GM12801 (cell line): ENCODE measurements around the gene SH3D19.

Source experiments
- TF ChIP-seq, protein P1 (sequence below): IDR thresholded peaks from one replicate; pipeline ENCODE4 v1.5.1; 2011; ENCODE audit warnings: control low read depth; ENCODE audit not compliant: insufficient read length; ENCODE audit errors: extremely low read depth

The SH3D19 gene

DNA sequence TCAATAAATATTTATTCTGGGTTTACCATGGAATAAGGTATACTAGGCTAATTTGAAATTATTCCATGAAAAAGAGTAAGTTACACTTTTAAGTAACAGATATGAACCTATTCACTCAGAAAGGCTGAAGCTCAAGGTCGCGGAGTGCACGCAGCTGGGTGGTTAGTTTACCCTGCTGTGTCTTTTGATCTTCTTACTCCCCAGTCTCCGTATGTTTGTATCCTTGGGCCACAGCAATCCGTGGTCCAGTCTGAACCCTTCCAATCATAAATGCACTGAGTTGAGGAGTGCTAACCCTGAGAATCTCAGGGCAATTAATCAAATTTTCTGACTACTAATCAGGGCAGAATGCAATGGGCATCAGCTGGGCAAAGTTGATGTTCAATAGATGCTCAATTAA, 192.1 kb downstream of the SH3D19 start:
- TF ChIP-seq, protein P1, sequence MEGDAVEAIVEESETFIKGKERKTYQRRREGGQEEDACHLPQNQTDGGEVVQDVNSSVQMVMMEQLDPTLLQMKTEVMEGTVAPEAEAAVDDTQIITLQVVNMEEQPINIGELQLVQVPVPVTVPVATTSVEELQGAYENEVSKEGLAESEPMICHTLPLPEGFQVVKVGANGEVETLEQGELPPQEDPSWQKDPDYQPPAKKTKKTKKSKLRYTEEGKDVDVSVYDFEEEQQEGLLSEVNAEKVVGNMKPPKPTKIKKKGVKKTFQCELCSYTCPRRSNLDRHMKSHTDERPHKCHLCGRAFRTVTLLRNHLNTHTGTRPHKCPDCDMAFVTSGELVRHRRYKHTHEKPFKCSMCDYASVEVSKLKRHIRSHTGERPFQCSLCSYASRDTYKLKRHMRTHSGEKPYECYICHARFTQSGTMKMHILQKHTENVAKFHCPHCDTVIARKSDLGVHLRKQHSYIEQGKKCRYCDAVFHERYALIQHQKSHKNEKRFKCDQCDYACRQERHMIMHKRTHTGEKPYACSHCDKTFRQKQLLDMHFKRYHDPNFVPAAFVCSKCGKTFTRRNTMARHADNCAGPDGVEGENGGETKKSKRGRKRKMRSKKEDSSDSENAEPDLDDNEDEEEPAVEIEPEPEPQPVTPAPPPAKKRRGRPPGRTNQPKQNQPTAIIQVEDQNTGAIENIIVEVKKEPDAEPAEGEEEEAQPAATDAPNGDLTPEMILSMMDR = no peak

DNA sequence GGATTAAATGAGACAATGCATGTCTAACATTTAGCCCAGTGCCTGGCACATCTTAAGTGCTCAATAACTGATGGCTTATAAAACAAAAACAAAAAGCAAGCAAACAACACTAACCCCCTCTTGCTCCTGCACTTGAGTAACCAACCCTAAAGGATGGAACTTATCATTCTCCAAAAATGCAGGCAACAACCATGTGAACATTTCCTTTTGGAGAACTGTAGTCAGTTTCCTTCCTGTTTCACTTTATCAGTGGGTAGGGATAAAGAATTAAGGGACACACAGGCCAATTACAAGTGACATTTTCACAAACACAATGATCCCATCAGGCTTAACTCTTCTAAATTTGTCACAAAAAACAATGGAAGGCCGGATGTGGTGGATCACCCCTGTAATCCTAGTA, 195.6 kb downstream of the SH3D19 start:
- TF ChIP-seq, protein P1 = no peak

DNA sequence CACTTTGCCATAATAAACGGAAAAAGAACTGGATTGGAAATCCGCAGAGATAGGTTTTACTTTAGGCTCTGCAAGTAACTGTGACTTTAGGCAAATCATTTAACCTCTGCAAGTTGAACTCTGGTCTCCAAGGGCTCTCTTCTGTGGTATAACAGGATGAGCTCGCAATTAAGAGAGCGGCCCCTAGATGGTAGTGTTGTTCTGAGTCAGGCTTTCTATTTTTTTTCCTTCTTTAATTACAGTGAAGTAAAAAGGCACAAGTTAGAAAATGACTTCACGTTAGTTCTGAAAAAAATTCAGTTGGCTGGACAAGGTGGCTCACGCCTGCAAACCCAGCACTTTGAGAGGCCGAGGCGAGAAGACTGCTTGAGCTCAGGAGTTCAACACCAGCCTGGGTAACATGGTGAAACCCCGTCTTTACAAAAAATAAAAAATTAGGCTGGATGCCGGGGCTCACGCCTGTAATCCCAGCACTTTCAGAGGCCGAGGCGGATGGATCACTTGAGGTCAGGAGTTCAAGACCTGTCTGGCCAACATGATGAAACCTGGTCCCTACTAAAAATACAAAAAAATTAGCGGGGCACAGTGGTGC, 207.9 kb downstream of the SH3D19 start:
- TF ChIP-seq, protein P1 = no peak

DNA sequence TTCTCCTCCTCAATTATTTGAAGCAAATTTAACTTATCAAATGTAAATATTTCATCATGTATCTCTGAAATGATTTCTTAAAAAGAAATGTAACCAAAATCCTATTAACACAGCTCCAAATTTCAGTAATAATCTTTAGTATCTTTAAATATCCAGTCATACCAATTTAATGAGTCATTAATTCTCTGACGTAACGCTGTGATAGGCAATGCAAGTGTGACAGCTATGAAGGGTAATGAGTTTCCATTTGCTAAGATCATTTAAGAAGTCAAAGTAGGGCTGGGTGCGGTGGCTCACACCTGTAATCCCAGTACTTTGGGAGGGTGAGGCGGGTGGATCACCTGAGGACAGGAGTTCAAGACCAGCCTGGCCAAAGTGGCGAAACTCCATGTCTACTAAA, 210.4 kb downstream of the SH3D19 start:
- TF ChIP-seq, protein P1 = no peak

DNA sequence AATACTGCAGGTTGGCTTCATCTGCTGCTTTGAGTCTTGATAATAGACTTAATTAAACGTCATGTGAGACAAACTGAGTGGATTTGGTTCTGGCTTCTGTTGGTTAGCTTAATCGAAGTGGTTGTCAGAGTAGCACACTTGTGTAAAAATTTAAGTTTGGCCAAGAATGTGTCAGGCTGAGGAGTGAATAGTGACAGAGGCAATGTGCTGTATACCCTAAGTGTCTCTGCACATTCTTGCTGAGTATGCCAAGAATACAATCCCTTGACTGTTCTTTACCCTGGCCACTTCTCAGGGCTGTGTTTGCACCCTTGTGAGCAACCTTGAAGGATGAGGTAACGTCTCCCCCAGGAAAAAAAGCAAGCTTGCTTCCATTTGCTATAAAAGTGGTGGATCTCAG, 211.1 kb downstream of the SH3D19 start:
- TF ChIP-seq, protein P1 = no peak

DNA sequence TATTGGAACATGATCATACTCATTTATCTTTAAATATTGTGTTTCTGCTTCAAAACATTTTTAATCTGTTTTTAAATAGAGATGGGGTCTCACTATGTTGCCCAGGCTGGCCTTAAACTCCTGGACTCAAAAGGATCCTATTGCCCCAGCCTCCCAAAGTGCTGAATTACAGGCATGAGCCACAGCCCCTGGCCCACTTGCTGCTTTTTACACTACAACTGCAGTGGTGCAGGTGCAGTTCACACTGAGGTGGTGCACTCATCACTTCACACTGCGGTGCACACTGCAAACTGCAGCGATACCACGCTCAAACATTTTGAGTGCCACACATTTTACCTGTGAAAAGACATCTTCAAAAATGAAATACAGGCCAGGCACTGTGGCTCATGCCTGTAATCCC, 215.2 kb downstream of the SH3D19 start:
- TF ChIP-seq, protein P1 = no peak

DNA sequence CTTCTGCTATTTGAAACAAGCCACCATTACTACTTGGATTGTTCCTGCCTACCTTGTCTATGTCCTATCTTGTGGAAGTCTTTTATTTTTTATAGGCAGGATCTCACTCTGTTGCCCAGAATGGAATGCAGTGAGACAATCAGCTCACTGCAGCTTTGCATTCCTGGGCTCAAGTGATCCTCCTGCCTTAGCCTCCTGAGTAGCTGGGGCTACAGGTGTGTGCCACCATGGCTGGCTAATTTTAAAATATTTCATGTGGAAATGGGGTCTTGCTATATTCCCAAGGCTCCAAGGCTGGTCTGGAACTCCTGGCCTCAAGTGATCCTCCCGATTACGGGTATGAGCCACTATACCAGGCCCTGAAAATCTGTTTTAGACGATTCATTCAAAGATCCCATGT, 218.3 kb downstream of the SH3D19 start:
- TF ChIP-seq, protein P1 = no peak
